ENCODE measurements around the gene LRIG1. TPM values are rescaled to one million over a fixed set of nuclear protein-coding genes. Genes with fewer than 3 reads are reported as not detected.

LRIG1 gene
- total and polyA plus RNA-seq, 10 of the 15 experiments (the other 5 are each of a cell fraction or from before 2014, with no cell fraction given) = 0.84 to 16.4 (median 8.1) TPM

GRCh38 chr3:66367979-66368378 lies 132.8 kb downstream of the LRIG1 start:
- no TSS peak for BruUV-seq (replicated peaks)
- ChIA-PET CTCF (interaction anchor here (0.8 to 2.3 kb wide), 2 partner anchors 10 to 90 kb away, joined by 3 to 9 read pairs; no protein-coding TSS in a partner anchor), SMC1A (ENCODE audit: uncharacterized antibody, unreplicated experiment) (interaction anchor here (1.0 kb wide), 1 partner anchor 10 kb away, joined by 3 read pairs; no protein-coding TSS in a partner anchor), RAD21 (ENCODE audit: unreplicated experiment) (interaction anchor here (1.0 kb wide), 1 partner anchor 26 kb away, joined by 3 read pairs; no protein-coding TSS in a partner anchor), POLR2A (no interaction called here)
- FAIRE-seq (no peak), ATAC-seq (no peak), DNase-seq (ENCODE audit: low read depth, low spot score) (no peak)
- H3K9me3 ChIP-seq (replicated peaks; ENCODE audit: control insufficient read depth, insufficient read depth, low read length) = no peaks in the 10 kb centered on the region
- H4K20me1 ChIP-seq (ENCODE audit: control insufficient read depth, insufficient read depth) = no peaks in the 10 kb centered on the region
- no peaks in the 10 kb centered on the region for H3K27me3 ChIP-seq (replicated peaks in 1 of 2; ENCODE audit: control insufficient read depth in 2 of 2, insufficient read depth in 2 of 2, low read length in 1 of 2)
- H3K4me1 ChIP-seq (ENCODE audit: control insufficient read depth, insufficient read depth, low read length) = no peaks in the 10 kb centered on the region
- H2AFZ ChIP-seq (ENCODE audit: control insufficient read depth, low read depth, low read length) = no peak overlapping the region
- H3K36me3 ChIP-seq (ENCODE audit: control insufficient read depth in 2 of 2, insufficient read depth in 2 of 2, low read length in 1 of 2) = no peaks in the 10 kb centered on the region; a peak in 1 of 4 replicates
- H3K79me2 ChIP-seq (ENCODE audit: control insufficient read depth, insufficient read depth, low read length) = no peaks in the 10 kb centered on the region
- no peak overlapping the region for H3K4me2 ChIP-seq (ENCODE audit: control insufficient read depth, insufficient read depth)
- no peak overlapping the region for H3K4me3 ChIP-seq
- H3K27ac ChIP-seq (ENCODE audit: control insufficient read depth, insufficient read depth) = no peak overlapping the region
- in situ Hi-C loops (cut with MboI) (no loop called here), intact Hi-C loops (cut with micrococcal nuclease; ENCODE audit: unreplicated experiment) (no loop called here)
- 67% methylated on average over 3 of the region's 3 CpGs for WGBS (ENCODE audit: insufficient coverage, insufficient replicate concordance, low lambda C conversion rate, missing lambda C conversion rate)
- H3K9ac ChIP-seq (ENCODE audit: control insufficient read depth, insufficient read depth, low read length) = no peak overlapping the region
- TF ChIP-seq RAD51 (IDR thresholded peaks at IDR 0.05) (no peak), STAT3 (IDR thresholded peaks at IDR 0.05; ENCODE audit: low read depth, low read length) (no peak), ESRRA (IDR thresholded peaks at IDR 0.05; ENCODE audit: low read length) (no peak), MTA3 (IDR thresholded peaks at IDR 0.05; ENCODE audit: borderline replicate concordance, low read length) (no peak), NKRF (conservative IDR thresholded peaks at IDR 0.05) (no peak), TCF7 (IDR thresholded peaks at IDR 0.05; ENCODE audit: borderline replicate concordance) (no peak), LARP7 (IDR thresholded peaks at IDR 0.05) (no peak), SP1 (IDR thresholded peaks at IDR 0.05; ENCODE audit: low read depth, low read length) (no peak), PAX8 (IDR thresholded peaks at IDR 0.05) (no peak), SIX5 (IDR thresholded peaks at IDR 0.05; ENCODE audit: low read depth, low read length, severe bottlenecking) (no peak), SMARCA5 (IDR thresholded peaks at IDR 0.05) (no peak), ZNF592 (IDR thresholded peaks at IDR 0.05) (no peak), ELK1 (IDR thresholded peaks at IDR 0.05; ENCODE audit: low read depth, low read length) (no peak), RFX5 (IDR thresholded peaks at IDR 0.05; ENCODE audit: low read depth, low read length) (no peak), POLR2AphosphoS2 (IDR thresholded peaks at IDR 0.05; ENCODE audit: low read depth, low read length) (no peak), HDGF (IDR thresholded peaks at IDR 0.05) (no peak), PAX5 (IDR thresholded peaks at IDR 0.05; ENCODE audit: borderline replicate concordance, low read depth, low read length) (no peak)
